ENCODE results near the gene IGHMBP2. TPM values are rescaled to one million over a fixed set of nuclear protein-coding genes. Genes with fewer than 3 reads are reported as not detected.
A peak's percentile ranks its signal among the peaks of the same experiment; 100 is the strongest.

Gene IGHMBP2
- total and polyA plus RNA-seq, 2 donors from 2014 or later: 8.8 to 19.6 TPM

DNA sequence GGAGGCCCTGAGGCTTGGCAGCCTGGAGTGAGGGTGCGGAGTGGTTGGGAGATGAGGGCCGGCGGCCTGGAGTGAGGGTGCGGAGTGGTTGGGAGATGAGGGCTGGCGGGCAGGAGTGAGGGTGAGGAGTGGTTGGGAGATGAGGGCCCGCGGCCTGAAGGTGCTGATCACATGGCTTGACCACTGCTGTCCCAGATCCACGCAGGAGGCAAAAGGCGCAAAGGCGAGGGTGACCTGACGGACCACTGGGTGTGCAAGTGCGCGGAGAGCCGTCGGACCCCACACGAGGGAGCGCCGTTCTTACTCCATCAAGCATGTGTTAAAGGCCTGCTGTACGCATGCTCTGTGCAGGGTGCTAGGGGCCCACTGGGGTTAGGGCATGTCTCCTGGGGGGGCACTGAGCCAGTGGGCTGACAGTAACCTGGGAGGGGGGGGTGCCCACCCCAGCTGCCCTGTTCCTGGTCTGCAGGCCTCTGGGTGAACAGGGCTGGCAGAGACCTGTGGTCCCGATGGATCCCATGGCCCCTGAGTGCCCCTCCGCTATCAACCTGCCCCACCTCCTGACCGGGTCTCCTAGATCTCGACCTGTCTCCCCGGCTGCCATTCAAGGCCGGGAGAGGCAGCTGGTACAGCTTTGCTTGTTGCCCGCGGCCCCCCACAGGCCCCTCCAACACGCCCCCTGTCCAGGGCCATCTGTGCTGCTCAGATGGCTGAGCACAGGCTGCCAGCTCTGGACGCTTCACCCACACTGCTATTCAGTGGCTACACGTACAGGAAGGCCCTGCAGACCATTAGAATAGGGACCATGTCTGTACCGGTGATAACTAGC, 56.0 kb downstream of the IGHMBP2 start:
- Histone ChIP-seq H3K9me3 (ENCODE audit: control insufficient read depth in 2 of 3, insufficient read depth in 1 of 3, low read length in 3 of 3) (no peaks in the 10 kb centered on the region), H3K27ac (ENCODE audit: low read depth in 2 of 2, low read length in 2 of 2) (no peak overlapping the region), H3K4me1 (ENCODE audit: control insufficient read depth in 2 of 3, insufficient read depth in 2 of 3, low read depth in 1 of 3, low read length in 3 of 3) (no peaks in the 10 kb centered on the region), H3K36me3 (ENCODE audit: control insufficient read depth in 2 of 3, insufficient read depth in 3 of 3, low read length in 3 of 3) (no peaks in the 10 kb centered on the region), H3K4me3 (ENCODE audit: low read length in 3 of 3) (no peak overlapping the region), H3K9ac (ENCODE audit: low read length in 3 of 3) (no peak overlapping the region), H3K27me3 (ENCODE audit: control insufficient read depth, insufficient read depth, low read length) (no peaks in the 10 kb centered on the region)
- intact Hi-C loops (cut with DNase I): no loop called here
- FAIRE-seq: no peak
- peak in 1 of 5 donors; percentile 69 for DNase-seq
- TF ChIP-seq, protein P1, sequence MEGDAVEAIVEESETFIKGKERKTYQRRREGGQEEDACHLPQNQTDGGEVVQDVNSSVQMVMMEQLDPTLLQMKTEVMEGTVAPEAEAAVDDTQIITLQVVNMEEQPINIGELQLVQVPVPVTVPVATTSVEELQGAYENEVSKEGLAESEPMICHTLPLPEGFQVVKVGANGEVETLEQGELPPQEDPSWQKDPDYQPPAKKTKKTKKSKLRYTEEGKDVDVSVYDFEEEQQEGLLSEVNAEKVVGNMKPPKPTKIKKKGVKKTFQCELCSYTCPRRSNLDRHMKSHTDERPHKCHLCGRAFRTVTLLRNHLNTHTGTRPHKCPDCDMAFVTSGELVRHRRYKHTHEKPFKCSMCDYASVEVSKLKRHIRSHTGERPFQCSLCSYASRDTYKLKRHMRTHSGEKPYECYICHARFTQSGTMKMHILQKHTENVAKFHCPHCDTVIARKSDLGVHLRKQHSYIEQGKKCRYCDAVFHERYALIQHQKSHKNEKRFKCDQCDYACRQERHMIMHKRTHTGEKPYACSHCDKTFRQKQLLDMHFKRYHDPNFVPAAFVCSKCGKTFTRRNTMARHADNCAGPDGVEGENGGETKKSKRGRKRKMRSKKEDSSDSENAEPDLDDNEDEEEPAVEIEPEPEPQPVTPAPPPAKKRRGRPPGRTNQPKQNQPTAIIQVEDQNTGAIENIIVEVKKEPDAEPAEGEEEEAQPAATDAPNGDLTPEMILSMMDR (IDR thresholded peaks at IDR 0.05; ENCODE audit: borderline replicate concordance, extremely low read depth, insufficient read depth): no peak

DNA sequence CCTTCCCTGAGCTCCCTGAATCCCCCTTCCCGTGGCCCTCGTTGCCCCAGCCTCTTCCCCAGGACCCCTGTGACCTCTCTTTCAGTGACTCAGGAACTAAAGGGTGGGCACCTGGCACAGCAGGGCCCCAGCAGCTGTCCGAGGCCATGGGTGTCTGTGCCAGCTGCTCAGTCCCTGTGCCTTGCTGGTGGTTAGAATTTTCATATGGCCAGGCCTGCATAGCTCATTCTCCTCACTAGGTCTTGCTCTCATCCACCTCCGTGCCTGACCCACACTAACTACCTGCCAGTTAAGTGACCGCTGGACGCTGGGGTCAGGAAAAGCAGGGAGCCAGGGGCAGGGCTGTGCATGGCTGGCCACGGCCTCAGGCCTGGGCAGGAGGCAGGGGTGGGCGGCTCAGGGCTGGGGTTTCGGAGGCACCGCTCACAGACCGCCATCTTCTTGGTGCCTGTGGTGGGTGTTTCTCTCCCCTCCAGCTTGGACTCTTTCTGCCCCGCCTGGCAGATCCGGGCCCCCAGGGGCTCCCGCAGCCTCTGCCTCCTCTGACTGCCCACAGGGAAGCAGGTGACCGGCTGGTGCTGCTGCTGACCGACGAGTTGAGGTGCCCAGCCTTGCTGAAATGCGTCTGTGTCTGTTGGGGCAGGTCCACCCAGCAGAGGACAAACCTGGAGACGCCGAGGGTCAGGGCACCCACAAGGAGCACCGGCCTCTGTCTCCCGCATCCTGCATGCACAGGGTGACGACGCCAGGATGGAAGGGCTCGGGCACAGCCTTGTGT, 56.8 kb downstream of the IGHMBP2 start:
- no peaks in the 10 kb centered on the region for H3K36me3 ChIP-seq (ENCODE audit: control insufficient read depth in 2 of 3, insufficient read depth in 3 of 3, low read length in 3 of 3)
- TF ChIP-seq, protein P1 (IDR thresholded peaks at IDR 0.05; ENCODE audit: borderline replicate concordance, extremely low read depth, insufficient read depth): no peak
- H3K9ac ChIP-seq (ENCODE audit: low read length in 3 of 3): no peak overlapping the region
- FAIRE-seq (no peak), DNase-seq (peak in 1 of 5 donors; percentile 61)
- H3K4me3 ChIP-seq (ENCODE audit: low read length in 3 of 3): no peak overlapping the region
- no peaks in the 10 kb centered on the region for H3K9me3 ChIP-seq (ENCODE audit: control insufficient read depth in 2 of 3, insufficient read depth in 1 of 3, low read length in 3 of 3)
- no peaks in the 10 kb centered on the region for H3K4me1 ChIP-seq (ENCODE audit: control insufficient read depth in 2 of 3, insufficient read depth in 2 of 3, low read depth in 1 of 3, low read length in 3 of 3)
- intact Hi-C loops (cut with DNase I): no loop called here
- H3K27ac ChIP-seq (ENCODE audit: low read depth in 2 of 2, low read length in 2 of 2): no peak overlapping the region
- H3K27me3 ChIP-seq (ENCODE audit: control insufficient read depth, insufficient read depth, low read length): no peaks in the 10 kb centered on the region

DNA sequence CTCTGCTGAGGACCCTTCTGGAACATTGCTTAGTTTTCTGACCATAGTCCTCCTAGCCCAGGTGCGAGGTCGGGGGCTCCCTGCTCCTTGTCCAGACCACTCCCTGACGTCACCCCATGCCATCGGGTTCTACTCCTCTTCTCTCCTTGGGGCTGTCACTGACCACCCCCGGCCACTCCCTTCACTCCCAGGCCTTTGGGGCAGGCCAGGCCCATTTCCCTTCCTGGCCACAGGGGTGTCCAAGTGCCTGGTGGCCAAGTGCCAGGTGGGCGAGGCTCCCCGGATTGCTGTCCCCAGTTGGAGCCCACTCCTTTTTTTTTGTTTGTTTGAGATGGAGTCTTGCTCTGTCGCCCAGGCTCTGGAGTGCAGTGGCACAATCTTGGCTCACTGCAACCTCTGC, 57.6 kb downstream of the IGHMBP2 start:
- Histone ChIP-seq H3K4me3 (ENCODE audit: low read length in 3 of 3) (no peak overlapping the region), H3K27me3 (ENCODE audit: control insufficient read depth, insufficient read depth, low read length) (no peaks in the 10 kb centered on the region), H3K9ac (ENCODE audit: low read length in 3 of 3) (no peak overlapping the region), H3K9me3 (ENCODE audit: control insufficient read depth in 2 of 3, insufficient read depth in 1 of 3, low read length in 3 of 3) (no peaks in the 10 kb centered on the region), H3K27ac (ENCODE audit: low read depth in 2 of 2, low read length in 2 of 2) (no peak overlapping the region), H3K4me1 (ENCODE audit: control insufficient read depth in 2 of 3, insufficient read depth in 2 of 3, low read depth in 1 of 3, low read length in 3 of 3) (no peaks in the 10 kb centered on the region), H3K36me3 (ENCODE audit: control insufficient read depth in 2 of 3, insufficient read depth in 3 of 3, low read length in 3 of 3) (no peaks in the 10 kb centered on the region)
- DNase-seq: peak in 2 of 5 donors; percentile 7 to 57
- intact Hi-C loops (cut with DNase I): no loop called here
- no peak for FAIRE-seq
- TF ChIP-seq, protein P1 (IDR thresholded peaks at IDR 0.05; ENCODE audit: borderline replicate concordance, extremely low read depth, insufficient read depth): no peak
